Activated T-helper 1 cell treated with anti-CD3 and anti-CD28 coated beads, Interleukin-12 subunit alpha, Interleukin-12 subunit beta, Interleukin-2, Interleukin-4 antibody, amounts not matched to agents 30 ng/mL and 10 ng/mL and 1 ng/mL, durations not matched to agents 14 hours and 24 hours and 36 hours (primary cell): ENCODE measurements around the gene ZNF536. TPM values are rescaled to one million over a fixed set of nuclear protein-coding genes. Genes with fewer than 3 reads are reported as not detected.

ENCODE experiments used
- DNase-seq: peaks from one replicate; pipeline ENCODE4 v3.0.0; 2021; ENCODE audit warnings: low spot score
- H3K27ac Mint-ChIP-seq: one replicate; pipeline ENCODE4 v1.8.0; 2021; ENCODE audit warnings: mild to moderate bottlenecking, mixed read lengths
- H3K27me3 Mint-ChIP-seq: one replicate; pipeline ENCODE4 v1.8.0; 2022; ENCODE audit warnings: mild to moderate bottlenecking, moderate library complexity, mixed read lengths; ENCODE audit not compliant: insufficient read depth
- H3K36me3 Mint-ChIP-seq: one replicate; pipeline ENCODE4 v1.8.0; 2021; ENCODE audit warnings: low read depth, mixed read lengths
- H3K4me1 Mint-ChIP-seq: one replicate; pipeline ENCODE4 v1.8.0; 2021; ENCODE audit warnings: low read depth, mixed read lengths
- H3K4me3 Mint-ChIP-seq: one replicate; pipeline ENCODE4 v1.8.0; 2021; ENCODE audit warnings: mild to moderate bottlenecking, moderate library complexity, mixed read lengths
- H3K9me3 Mint-ChIP-seq: one replicate; pipeline ENCODE4 v1.8.0; 2021; ENCODE audit warnings: mixed read lengths
- intact Hi-C: fragments of 100-400 bp; cut with micrococcal nuclease; formaldehyde crosslinking; loops from one replicate; pipeline ENCODE4 v1.15.1; 2024
- total RNA-seq: library from RNA; stranded (reverse); gene quantifications from 2 replicates; pipeline ENCODE4 v1.2.3, GENCODE V29; 2022

ZNF536 gene
- total RNA-seq, 1 donor from 2014 or later, result not detected

DNA sequence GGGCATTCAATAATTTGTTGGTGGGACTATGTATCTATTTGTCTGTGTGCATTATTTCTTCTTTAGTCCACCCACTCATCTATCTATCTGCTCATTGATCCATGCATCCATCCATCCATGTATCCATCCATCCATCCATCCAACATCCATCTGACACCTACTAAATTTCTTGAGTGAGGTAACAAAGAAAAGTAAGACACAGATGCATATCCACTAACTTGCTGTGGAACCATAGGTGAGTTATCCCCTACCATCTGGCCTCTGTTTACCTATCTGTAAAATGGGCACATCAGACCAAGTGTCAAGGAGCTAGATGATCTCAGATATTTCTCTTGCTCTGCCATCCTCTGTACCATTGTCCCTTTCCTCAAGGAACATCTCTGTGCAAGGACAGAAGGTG, 54.7 kb downstream of the ZNF536 start:
- Mint-ChIP-seq H3K9me3 (no peaks in the 10 kb centered on the region), H3K36me3 (no peaks in the 10 kb centered on the region), H3K4me3 (no peak overlapping the region), H3K4me1 (no peaks in the 10 kb centered on the region), H3K27me3 (peaks cover 1% of the 10 kb centered on the region), H3K27ac (no peak overlapping the region)
- DNase-seq, result no peak
- intact Hi-C loops, result loop anchor here (5.0 kb wide), 1 partner anchor 1480 kb away; no protein-coding TSS in a partner anchor

DNA sequence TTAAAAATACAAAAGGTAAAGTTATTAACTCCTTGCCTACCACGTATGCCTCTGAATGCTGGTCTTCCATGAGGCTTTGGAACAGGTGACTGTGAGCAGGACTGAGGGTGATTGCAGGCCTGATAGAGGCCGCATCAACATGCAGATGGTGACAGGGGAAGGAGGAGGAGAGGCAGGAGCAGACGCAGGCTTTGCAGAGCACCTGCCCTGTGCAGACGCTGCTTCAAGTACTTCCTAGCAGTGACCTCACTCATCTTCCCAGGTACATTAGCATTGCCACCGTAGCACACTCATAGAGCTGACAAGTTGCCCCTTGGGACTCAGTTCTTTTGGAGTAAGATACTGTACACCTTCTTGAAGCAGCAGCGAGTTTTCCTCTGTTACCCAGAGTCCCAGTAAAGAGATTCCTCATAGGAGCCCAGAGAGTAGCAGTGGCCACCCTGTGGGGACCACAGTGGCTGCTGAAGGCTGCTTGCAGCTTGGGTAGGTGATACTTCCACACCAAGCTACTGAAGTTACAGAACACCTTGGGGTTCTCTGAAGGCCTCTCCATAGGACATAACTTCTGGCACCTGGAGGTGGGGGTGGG, 56.0 kb downstream of the ZNF536 start:
- Mint-ChIP-seq H3K4me1 (no peaks in the 10 kb centered on the region), H3K27me3 (peaks cover 1% of the 10 kb centered on the region), H3K27ac (no peak overlapping the region), H3K4me3 (no peak overlapping the region), H3K36me3 (no peaks in the 10 kb centered on the region), H3K9me3 (no peaks in the 10 kb centered on the region)
- intact Hi-C loops, result loop anchor here (5.0 kb wide), 1 partner anchor 1479 kb away; no protein-coding TSS in a partner anchor
- DNase-seq, result no peak

- Mint-ChIP-seq H3K36me3 (no peaks in the 10 kb centered on the region), H3K27ac (no peak overlapping the region), H3K4me1 (no peaks in the 10 kb centered on the region), H3K27me3 (peaks cover 1% of the 10 kb centered on the region), H3K9me3 (no peaks in the 10 kb centered on the region), H3K4me3 (no peak overlapping the region)
- intact Hi-C loops, result loop anchor here (5.0 kb wide), 1 partner anchor 1478 kb away; no protein-coding TSS in a partner anchor
- DNase-seq, result no peak
Measured at GRCh38 chr19:30428844-30429243, 56.7 kb downstream of the ZNF536 start.

- no peak for DNase-seq
Measured at GRCh38 chr19:30430206-30430734, 58.1 kb downstream of the ZNF536 start.

GRCh38 chr19:30431591-30431990, 59.4 kb downstream of the ZNF536 start:
- no peak for DNase-seq
- Mint-ChIP-seq H3K27me3 (peaks cover 1% of the 10 kb centered on the region), H3K4me3 (no peak overlapping the region), H3K36me3 (no peaks in the 10 kb centered on the region), H3K27ac (no peak overlapping the region), H3K4me1 (no peaks in the 10 kb centered on the region), H3K9me3 (no peaks in the 10 kb centered on the region)
- intact Hi-C loops, result no loop called here

More at GRCh38 chr19:30430206-30430734, 58.1 kb downstream of the ZNF536 start:
- Mint-ChIP-seq H3K4me3 (no peak overlapping the region), H3K9me3 (no peaks in the 10 kb centered on the region), H3K27me3 (peaks cover 1% of the 10 kb centered on the region), H3K36me3 (no peaks in the 10 kb centered on the region), H3K4me1 (no peaks in the 10 kb centered on the region), H3K27ac (no peak overlapping the region)
- intact Hi-C loops, result no loop called here

DNA sequence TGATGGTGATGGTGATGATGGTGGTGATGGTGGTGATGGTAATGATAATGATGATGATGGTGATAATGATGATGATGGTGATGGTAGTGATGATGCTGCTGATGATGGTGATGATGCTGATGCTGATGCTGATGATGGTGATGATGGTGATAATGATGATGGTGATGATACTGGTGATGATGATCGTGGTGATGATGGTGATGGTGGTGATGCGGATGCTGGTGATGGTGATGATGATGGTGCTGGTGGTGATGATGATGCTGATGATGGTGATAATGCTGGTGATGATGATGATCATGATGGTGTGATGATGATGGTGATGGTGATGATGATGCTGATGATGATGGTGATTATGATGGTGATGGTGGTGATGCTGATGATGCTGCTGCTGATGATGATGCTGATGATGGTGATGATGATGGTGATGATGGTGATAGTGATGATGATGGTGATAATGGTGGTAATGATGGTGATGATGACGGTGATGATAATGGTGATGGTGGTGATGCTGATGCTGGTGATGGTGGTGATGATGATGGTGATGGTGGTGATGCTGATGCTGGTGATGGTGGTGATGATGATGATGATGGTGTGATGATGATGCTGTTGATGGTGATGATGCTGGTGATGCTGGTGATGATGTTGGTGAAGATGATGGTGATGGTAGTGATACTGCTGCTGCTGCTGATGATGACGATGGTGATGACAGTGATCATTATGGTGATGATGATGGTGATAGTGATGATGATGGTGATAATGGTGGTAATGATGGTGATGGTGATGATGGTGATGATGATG, 62.8 kb downstream of the ZNF536 start:
- no peaks in the 10 kb centered on the region for H3K36me3 Mint-ChIP-seq
- H3K4me1 Mint-ChIP-seq, result no peaks in the 10 kb centered on the region
- H3K4me3 Mint-ChIP-seq, result no peak overlapping the region
- no peaks in the 10 kb centered on the region for H3K9me3 Mint-ChIP-seq
- H3K27me3 Mint-ChIP-seq, result no peaks in the 10 kb centered on the region
- no peak for DNase-seq
- H3K27ac Mint-ChIP-seq, result no peak overlapping the region
- intact Hi-C loops, result no loop called here

DNA sequence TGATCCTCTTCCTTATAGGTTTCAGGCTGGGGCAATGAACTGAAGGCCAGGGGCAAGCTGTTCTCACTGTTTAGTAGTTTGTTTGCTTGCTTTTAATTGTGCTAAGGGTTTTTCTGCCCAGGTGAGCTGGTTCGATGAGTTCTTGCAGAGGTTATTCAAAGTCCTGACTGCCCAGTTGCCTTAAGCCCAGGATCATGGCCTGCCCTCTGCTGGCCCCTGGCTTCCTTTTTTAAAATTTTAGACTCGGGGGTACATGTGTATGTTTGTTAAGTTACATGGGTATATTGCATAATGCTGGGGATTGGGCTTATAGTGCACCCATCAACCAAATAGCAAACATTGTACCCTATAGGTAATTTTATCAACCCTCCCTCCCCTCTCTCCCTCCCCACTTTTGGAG, 65.7 kb downstream of the ZNF536 start:
- no peak overlapping the region for H3K27ac Mint-ChIP-seq
- DNase-seq, result no peak
- H3K9me3 Mint-ChIP-seq, result no peaks in the 10 kb centered on the region
- H3K4me3 Mint-ChIP-seq, result no peak overlapping the region
- H3K36me3 Mint-ChIP-seq, result no peaks in the 10 kb centered on the region
- intact Hi-C loops, result no loop called here
- H3K4me1 Mint-ChIP-seq, result no peaks in the 10 kb centered on the region
- no peaks in the 10 kb centered on the region for H3K27me3 Mint-ChIP-seq

- H3K9me3 Mint-ChIP-seq, result no peaks in the 10 kb centered on the region
- no peak overlapping the region for H3K4me3 Mint-ChIP-seq
- H3K27ac Mint-ChIP-seq, result no peak overlapping the region
- H3K4me1 Mint-ChIP-seq, result no peaks in the 10 kb centered on the region
- no peaks in the 10 kb centered on the region for H3K27me3 Mint-ChIP-seq
- no peak for DNase-seq
- intact Hi-C loops, result no loop called here
- no peaks in the 10 kb centered on the region for H3K36me3 Mint-ChIP-seq
Measured at GRCh38 chr19:30439310-30439709, 67.1 kb downstream of the ZNF536 start.

- Mint-ChIP-seq H3K27ac (no peak overlapping the region), H3K4me1 (no peaks in the 10 kb centered on the region), H3K4me3 (no peak overlapping the region), H3K9me3 (no peaks in the 10 kb centered on the region), H3K36me3 (no peaks in the 10 kb centered on the region), H3K27me3 (no peaks in the 10 kb centered on the region)
- intact Hi-C loops, result no loop called here
- no peak for DNase-seq
Measured at GRCh38 chr19:30441011-30441410, 68.8 kb downstream of the ZNF536 start.

- H3K4me1 Mint-ChIP-seq, result no peaks in the 10 kb centered on the region
- H3K36me3 Mint-ChIP-seq, result no peaks in the 10 kb centered on the region
- no peaks in the 10 kb centered on the region for H3K9me3 Mint-ChIP-seq
- no peaks in the 10 kb centered on the region for H3K27me3 Mint-ChIP-seq
- intact Hi-C loops, result no loop called here
- no peak for DNase-seq
- H3K4me3 Mint-ChIP-seq, result no peak overlapping the region
- H3K27ac Mint-ChIP-seq, result no peak overlapping the region
Measured at GRCh38 chr19:30442674-30443073, 70.5 kb downstream of the ZNF536 start.

DNA sequence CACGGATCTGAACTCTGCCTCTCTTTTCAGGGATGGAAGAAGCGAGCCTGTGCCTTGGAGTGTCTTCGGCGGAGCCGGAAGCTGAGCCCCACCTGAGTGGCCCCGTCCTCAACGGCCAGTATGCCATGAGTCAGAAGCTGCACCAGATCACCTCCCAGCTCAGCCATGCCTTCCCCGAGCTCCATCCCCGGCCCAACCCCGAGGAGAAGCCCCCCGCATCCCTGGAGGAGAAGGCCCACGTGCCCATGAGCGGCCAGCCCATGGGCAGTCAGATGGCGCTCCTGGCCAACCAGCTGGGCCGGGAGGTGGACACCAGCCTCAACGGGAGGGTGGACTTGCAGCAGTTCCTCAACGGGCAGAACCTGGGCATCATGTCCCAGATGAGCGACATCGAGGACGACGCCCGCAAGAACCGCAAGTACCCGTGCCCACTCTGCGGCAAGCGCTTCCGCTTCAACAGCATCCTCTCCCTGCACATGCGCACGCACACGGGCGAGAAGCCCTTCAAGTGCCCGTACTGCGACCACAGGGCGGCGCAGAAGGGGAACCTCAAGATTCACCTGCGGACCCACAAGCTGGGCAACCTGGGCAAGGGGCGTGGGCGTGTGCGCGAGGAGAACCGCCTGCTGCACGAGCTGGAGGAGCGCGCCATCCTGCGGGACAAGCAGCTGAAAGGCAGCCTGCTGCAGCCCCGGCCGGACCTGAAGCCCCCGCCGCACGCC, 71.5 kb downstream of the ZNF536 start:
- intact Hi-C loops, result no loop called here
- no peaks in the 10 kb centered on the region for H3K4me1 Mint-ChIP-seq

DNA sequence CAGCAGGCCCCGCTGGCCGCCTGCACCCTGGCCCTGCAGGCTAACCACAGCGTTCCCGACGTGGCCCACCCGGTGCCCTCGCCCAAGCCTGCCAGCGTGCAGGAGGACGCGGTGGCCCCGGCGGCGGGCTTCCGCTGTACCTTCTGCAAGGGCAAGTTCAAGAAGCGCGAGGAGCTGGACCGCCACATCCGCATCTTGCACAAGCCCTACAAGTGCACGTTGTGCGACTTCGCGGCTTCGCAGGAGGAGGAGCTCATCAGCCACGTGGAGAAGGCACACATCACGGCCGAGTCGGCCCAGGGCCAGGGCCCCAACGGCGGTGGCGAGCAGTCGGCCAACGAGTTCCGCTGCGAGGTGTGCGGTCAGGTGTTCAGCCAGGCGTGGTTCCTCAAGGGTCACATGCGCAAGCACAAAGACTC, 72.1 kb downstream of the ZNF536 start:
- H3K36me3 Mint-ChIP-seq, result no peaks in the 10 kb centered on the region
- no peaks in the 10 kb centered on the region for H3K4me1 Mint-ChIP-seq
- no peak for DNase-seq
- no peaks in the 10 kb centered on the region for H3K9me3 Mint-ChIP-seq
- intact Hi-C loops, result no loop called here
- H3K27ac Mint-ChIP-seq, result no peak overlapping the region
- H3K27me3 Mint-ChIP-seq, result no peaks in the 10 kb centered on the region
- no peak overlapping the region for H3K4me3 Mint-ChIP-seq

More for the DNA sequence above, 71.5 kb downstream of the ZNF536 start:
- H3K4me3 Mint-ChIP-seq, result no peak overlapping the region
- H3K27ac Mint-ChIP-seq, result no peak overlapping the region
- H3K9me3 Mint-ChIP-seq, result no peaks in the 10 kb centered on the region
- H3K27me3 Mint-ChIP-seq, result no peaks in the 10 kb centered on the region
- no peaks in the 10 kb centered on the region for H3K36me3 Mint-ChIP-seq
- no peak for DNase-seq
